ENCODE measurements around the gene TENT5C. TPM values are rescaled to one million over a fixed set of nuclear protein-coding genes. Genes with fewer than 3 reads are reported as not detected.

The TENT5C gene
- polyA plus RNA-seq, 1 experiment, result 1.9 TPM

DNA sequence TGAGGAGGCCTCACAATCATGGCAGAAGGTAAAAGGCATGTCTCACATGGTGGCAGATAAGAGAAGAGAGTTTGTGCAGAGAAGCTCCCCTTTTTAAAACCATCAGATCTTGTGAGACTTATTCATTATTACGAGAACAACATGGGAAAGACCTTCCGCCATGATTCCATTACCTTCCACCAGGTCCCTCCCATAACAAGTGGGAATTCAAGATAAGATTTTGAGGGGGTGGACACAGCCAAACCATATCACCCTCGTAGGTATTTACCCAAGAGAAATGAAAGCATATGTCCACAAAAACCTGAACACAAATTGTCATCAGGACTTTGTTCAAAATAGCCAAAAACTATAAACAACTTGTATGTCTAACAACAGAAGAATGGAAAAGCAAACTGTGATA, 45.9 kb upstream of the TENT5C start:
- no peak overlapping the region for H3K4me3 ChIP-seq (ENCODE audit: low read depth, low read length)
- no peaks in the 10 kb centered on the region for H3K36me3 ChIP-seq (ENCODE audit: control insufficient read depth, insufficient read depth, low read length)
- CTCF ChIA-PET, result interaction anchor here (1.8 kb wide), 1 partner anchor 18 kb away, joined by 6 read pairs; no protein-coding TSS in a partner anchor
- POLR2A ChIA-PET, result no interaction called here
- peaks cover 3% of the 10 kb centered on the region for H3K27me3 ChIP-seq (ENCODE audit: control insufficient read depth, insufficient read depth, low read length)
- TF ChIP-seq, protein P1, sequence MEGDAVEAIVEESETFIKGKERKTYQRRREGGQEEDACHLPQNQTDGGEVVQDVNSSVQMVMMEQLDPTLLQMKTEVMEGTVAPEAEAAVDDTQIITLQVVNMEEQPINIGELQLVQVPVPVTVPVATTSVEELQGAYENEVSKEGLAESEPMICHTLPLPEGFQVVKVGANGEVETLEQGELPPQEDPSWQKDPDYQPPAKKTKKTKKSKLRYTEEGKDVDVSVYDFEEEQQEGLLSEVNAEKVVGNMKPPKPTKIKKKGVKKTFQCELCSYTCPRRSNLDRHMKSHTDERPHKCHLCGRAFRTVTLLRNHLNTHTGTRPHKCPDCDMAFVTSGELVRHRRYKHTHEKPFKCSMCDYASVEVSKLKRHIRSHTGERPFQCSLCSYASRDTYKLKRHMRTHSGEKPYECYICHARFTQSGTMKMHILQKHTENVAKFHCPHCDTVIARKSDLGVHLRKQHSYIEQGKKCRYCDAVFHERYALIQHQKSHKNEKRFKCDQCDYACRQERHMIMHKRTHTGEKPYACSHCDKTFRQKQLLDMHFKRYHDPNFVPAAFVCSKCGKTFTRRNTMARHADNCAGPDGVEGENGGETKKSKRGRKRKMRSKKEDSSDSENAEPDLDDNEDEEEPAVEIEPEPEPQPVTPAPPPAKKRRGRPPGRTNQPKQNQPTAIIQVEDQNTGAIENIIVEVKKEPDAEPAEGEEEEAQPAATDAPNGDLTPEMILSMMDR (IDR thresholded peaks at IDR 0.05; ENCODE audit: insufficient read depth, low read depth, low read length), result no peak
- DNase-seq (ENCODE audit: low read depth), result no peak

DNA sequence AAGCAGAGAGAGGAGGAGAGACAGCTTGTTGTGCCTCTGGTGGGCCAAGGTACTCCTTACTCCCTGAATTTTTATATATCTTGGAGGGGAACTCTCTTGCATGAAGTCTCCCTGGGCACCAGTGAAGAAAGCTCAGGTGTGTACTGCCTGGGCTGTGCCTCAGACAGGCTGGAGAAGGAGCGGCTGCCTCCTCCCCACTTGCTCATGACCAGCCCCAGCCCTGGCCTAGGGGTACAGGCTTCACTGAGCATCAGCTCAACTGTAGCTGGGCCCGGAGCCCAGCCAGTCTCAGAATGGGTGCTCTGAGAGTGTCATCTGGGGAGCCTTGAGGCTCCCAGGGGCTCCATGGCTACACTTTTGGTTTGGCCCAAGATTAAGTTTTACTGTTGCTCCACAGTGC, 44.8 kb upstream of the TENT5C start:
- POLR2A ChIA-PET, result no interaction called here
- Histone ChIP-seq H3K36me3 (ENCODE audit: control insufficient read depth, insufficient read depth, low read length) (no peaks in the 10 kb centered on the region), H3K4me3 (ENCODE audit: low read depth, low read length) (no peak overlapping the region), H3K27me3 (ENCODE audit: control insufficient read depth, insufficient read depth, low read length) (peaks cover 3% of the 10 kb centered on the region)
- TF ChIP-seq, protein P1 (IDR thresholded peaks at IDR 0.05; ENCODE audit: insufficient read depth, low read depth, low read length), result no peak
- CTCF ChIA-PET, result interaction anchor here (1.8 kb wide), 1 partner anchor 19 kb away, joined by 6 read pairs; no protein-coding TSS in a partner anchor
- DNase-seq (ENCODE audit: low read depth), result no peak

DNA sequence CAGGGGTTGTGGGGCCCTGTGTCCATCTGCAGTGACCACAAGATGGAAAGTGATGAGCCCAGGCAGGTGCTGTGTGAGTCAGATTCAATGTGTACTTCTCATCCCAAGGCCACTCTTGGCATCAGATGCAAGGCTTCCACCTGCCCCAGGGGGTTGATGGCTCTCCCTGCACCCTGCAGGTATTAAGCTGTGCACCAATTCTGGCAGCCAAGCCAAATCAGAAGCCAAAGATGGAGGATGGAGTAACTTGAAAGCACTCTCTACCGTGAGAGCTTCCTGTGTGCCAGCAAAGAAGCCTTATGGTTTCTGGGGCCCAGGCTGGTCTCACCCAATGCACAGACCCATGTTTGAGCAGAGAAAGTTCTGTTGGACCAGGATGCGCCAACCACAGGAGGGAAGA, 44.3 kb upstream of the TENT5C start:
- no peaks in the 10 kb centered on the region for H3K36me3 ChIP-seq (ENCODE audit: control insufficient read depth, insufficient read depth, low read length)
- peaks cover 3% of the 10 kb centered on the region for H3K27me3 ChIP-seq (ENCODE audit: control insufficient read depth, insufficient read depth, low read length)
- CTCF ChIA-PET, result interaction anchor here (1.8 kb wide), 1 partner anchor 19 kb away, joined by 6 read pairs; no protein-coding TSS in a partner anchor
- no peak overlapping the region for H3K4me3 ChIP-seq (ENCODE audit: low read depth, low read length)
- TF ChIP-seq, protein P1 (IDR thresholded peaks at IDR 0.05; ENCODE audit: insufficient read depth, low read depth, low read length), result no peak
- POLR2A ChIA-PET, result no interaction called here
- no peak for DNase-seq (ENCODE audit: low read depth)

DNA sequence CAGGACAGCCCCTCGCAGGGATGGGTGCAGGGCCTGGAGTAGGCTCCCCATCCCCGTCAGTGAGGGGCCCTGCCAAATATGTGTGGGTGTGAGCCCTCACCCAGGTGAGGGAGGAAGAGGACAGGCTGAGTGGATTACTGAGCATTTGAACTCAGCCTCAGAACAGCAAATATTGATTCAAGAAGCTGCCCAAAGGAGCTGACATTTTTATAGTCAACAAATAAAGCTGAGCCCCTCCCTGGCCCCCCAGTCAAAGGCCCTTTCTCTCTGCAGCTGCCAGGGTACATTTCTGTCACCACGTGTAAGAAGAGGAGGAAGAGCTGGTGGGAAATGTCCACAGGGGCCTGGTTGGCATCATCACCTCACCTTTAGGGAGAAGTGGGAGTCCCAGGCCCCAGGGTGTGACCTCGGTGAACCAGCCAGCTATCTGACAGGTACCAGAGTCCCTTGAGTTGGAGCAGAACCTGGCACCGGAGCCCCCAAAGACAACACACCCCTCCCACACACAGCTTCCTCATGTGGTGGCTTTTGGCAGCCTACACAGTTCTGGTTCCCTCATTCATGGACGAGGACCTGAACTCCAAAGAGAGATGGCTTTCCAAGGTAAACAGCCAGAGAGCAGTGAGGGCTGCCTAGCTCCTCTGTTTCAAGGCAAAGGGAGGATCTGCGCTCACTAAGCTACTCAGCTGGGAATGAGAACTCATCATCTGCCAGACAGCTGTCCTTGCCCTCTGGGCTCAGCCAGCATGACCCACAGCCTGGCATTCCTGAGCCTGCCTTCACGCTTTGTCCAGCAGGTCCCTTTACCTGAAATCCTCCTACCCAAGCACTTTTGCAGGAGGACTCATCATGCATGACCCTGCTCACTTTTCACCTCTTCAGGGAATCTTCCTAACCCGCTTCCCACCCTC, 43.0 kb upstream of the TENT5C start:
- no peaks in the 10 kb centered on the region for H3K36me3 ChIP-seq (ENCODE audit: control insufficient read depth, insufficient read depth, low read length)
- H3K27me3 ChIP-seq (ENCODE audit: control insufficient read depth, insufficient read depth, low read length), result peaks cover 4% of the 10 kb centered on the region; the same call in 1 of the 2 replicates
- CTCF ChIA-PET, result interaction anchor here (1.3 to 1.7 kb wide), 3 partner anchors 18 to 191 kb away, joined by 3 to 7 read pairs (median 3); no protein-coding TSS in a partner anchor
- POLR2A ChIA-PET, result no interaction called here
- DNase-seq (ENCODE audit: low read depth), result no peak
- TF ChIP-seq, protein P1 (IDR thresholded peaks at IDR 0.05; ENCODE audit: insufficient read depth, low read depth, low read length), result no peak
- no peak overlapping the region for H3K4me3 ChIP-seq (ENCODE audit: low read depth, low read length)

DNA sequence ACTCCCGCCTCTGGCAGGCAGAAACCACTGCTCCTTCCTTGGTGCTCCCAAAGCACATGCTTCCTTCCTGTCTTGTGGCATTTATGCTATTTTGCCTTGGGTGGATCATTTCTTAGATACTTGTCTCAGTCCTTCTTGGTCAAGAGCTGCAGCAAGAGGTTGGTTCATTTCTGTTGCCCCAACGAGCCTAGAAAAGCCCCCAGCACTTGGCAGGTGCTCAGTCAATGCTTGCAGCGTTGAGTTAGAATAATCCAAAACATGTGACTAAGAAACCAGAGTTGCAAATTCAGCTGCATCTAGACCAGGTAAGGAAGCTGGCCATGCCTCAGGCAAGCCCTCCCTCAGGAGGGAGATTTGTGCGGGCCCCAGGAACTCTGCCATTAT, 42.4 kb upstream of the TENT5C start:
- no peak overlapping the region for H3K4me3 ChIP-seq (ENCODE audit: low read depth, low read length)
- peaks cover 7% of the 10 kb centered on the region; the same call in 1 of the 2 replicates for H3K27me3 ChIP-seq (ENCODE audit: control insufficient read depth, insufficient read depth, low read length)
- TF ChIP-seq, protein P1 (IDR thresholded peaks at IDR 0.05; ENCODE audit: insufficient read depth, low read depth, low read length), result no peak
- POLR2A ChIA-PET, result no interaction called here
- no peaks in the 10 kb centered on the region for H3K36me3 ChIP-seq (ENCODE audit: control insufficient read depth, insufficient read depth, low read length)
- CTCF ChIA-PET, result interaction anchor here (0.6 to 1.7 kb wide), 3 partner anchors 11 to 28 kb away, joined by 3 to 7 read pairs (median 3); no protein-coding TSS in a partner anchor
- DNase-seq (ENCODE audit: low read depth), result no peak
